Measurements from ENCODE around the gene P2RY11. TPM values are rescaled to one million over a fixed set of nuclear protein-coding genes. Genes with fewer than 3 reads are reported as not detected.

Gene P2RY11
- total and polyA plus RNA-seq, 4 donors: 0.68 to 5.3 (median 3.7) TPM

DNA sequence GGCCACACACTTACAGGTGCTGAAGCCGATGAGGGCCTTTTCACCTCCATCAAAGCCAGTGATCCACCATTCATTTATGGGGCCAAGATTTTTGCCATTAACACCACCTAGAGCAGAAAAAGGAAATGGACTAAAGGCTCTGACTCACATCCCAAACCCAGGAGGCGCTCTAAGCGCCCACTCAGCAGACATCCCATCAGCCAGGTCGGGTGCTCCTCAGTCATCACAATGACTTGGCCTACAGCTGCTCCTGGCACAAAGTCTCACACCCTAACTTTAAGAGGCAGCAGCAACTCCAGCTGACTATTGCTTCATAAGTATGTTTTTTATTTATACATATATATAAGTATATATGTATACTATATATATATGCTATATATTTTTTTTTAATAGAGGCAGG lies 44.3 kb downstream of the P2RY11 start:
- no peaks in the 10 kb centered on the region for H3K27me3 ChIP-seq (ENCODE audit: control insufficient read depth in 4 of 4, insufficient read depth in 4 of 4, low read length in 3 of 4)
- no peaks in the 10 kb centered on the region for H3K9me3 ChIP-seq (ENCODE audit: control insufficient read depth in 4 of 4, low read length in 3 of 4)
- no peaks in the 10 kb centered on the region for H3K4me1 ChIP-seq (ENCODE audit: control insufficient read depth in 4 of 4, insufficient read depth in 4 of 4, low read length in 3 of 4)
- no peak overlapping the region for H3K27ac ChIP-seq (ENCODE audit: low read depth in 1 of 2, low read length in 2 of 2)
- peaks cover 16 to 70% (median 32%) of the 10 kb centered on the region in 4 donors for H3K36me3 ChIP-seq (ENCODE audit: control insufficient read depth in 4 of 4, insufficient read depth in 3 of 4, low read depth in 1 of 4, low read length in 3 of 4)
- WGBS: 91% methylated on average over 4 of the region's 4 CpGs
- TF ChIP-seq YY1 (IDR thresholded peaks at IDR 0.05): no peak
- no peak for TF ChIP-seq FOXA2 (IDR thresholded peaks at IDR 0.05)
- TF ChIP-seq RAD21 (IDR thresholded peaks at IDR 0.05): no peak
- TF ChIP-seq REST (IDR thresholded peaks at IDR 0.05): no peak
- TF ChIP-seq RXRA (IDR thresholded peaks at IDR 0.05): no peak
- no peak for TF ChIP-seq EGR1 (IDR thresholded peaks at IDR 0.05; ENCODE audit: low read depth in 2 of 2)
- TF ChIP-seq JUND (IDR thresholded peaks at IDR 0.05): no peak
- TF ChIP-seq HNF4G (IDR thresholded peaks at IDR 0.05): no peak
- TF ChIP-seq MAX (IDR thresholded peaks at IDR 0.05): no peak
- no peak for TF ChIP-seq GABPA (IDR thresholded peaks at IDR 0.05 in 1 of 2, conservative IDR thresholded peaks at IDR 0.05 in 1 of 2)
- no peak for TF ChIP-seq NR2F2 (IDR thresholded peaks at IDR 0.05)
- TF ChIP-seq FOXA1 (IDR thresholded peaks at IDR 0.05): no peak
- no peak overlapping the region for H3K4me3 ChIP-seq (ENCODE audit: low read depth in 1 of 3, low read length in 3 of 3)
- DNase-seq (ENCODE audit: low spot score): no peak
- H3K9ac ChIP-seq (ENCODE audit: low read depth in 1 of 2, low read length in 2 of 2): no peak overlapping the region

DNA sequence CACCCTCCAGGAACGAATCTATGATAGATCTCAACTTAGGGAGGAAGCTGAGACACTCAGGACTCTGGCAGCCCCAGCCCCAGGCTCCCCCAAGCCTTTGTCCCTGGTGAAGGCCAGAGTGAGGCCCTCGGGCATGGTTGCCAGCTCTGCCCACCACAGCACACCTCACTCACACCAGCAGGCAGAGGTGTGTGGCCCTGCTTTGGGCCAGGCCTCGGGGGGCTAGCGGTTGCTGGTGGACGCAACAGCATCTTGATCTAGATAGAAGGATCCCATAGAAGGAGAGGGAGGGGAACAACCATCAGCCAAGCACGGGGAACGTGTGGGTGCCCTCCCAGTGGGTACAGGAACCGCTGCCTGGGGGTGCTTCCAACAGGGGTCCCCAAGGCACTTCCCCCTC lies 46.6 kb downstream of the P2RY11 start:
- H3K27me3 ChIP-seq (ENCODE audit: control insufficient read depth in 4 of 4, insufficient read depth in 4 of 4, low read length in 3 of 4): no peaks in the 10 kb centered on the region
- WGBS: 95% methylated on average over 8 of the region's 8 CpGs
- peaks cover 15 to 71% (median 26%) of the 10 kb centered on the region in 4 donors for H3K36me3 ChIP-seq (ENCODE audit: control insufficient read depth in 4 of 4, insufficient read depth in 3 of 4, low read depth in 1 of 4, low read length in 3 of 4)
- no peak for TF ChIP-seq GABPA (IDR thresholded peaks at IDR 0.05 in 1 of 2, conservative IDR thresholded peaks at IDR 0.05 in 1 of 2)
- TF ChIP-seq, protein P1, sequence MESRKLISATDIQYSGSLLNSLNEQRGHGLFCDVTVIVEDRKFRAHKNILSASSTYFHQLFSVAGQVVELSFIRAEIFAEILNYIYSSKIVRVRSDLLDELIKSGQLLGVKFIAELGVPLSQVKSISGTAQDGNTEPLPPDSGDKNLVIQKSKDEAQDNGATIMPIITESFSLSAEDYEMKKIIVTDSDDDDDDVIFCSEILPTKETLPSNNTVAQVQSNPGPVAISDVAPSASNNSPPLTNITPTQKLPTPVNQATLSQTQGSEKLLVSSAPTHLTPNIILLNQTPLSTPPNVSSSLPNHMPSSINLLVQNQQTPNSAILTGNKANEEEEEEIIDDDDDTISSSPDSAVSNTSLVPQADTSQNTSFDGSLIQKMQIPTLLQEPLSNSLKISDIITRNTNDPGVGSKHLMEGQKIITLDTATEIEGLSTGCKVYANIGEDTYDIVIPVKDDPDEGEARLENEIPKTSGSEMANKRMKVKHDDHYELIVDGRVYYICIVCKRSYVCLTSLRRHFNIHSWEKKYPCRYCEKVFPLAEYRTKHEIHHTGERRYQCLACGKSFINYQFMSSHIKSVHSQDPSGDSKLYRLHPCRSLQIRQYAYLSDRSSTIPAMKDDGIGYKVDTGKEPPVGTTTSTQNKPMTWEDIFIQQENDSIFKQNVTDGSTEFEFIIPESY (IDR thresholded peaks at IDR 0.05): no peak
- TF ChIP-seq NR2F2 (IDR thresholded peaks at IDR 0.05): no peak
- no peak for TF ChIP-seq YY1 (IDR thresholded peaks at IDR 0.05)
- TF ChIP-seq HNF4G (IDR thresholded peaks at IDR 0.05): no peak
- TF ChIP-seq JUND (IDR thresholded peaks at IDR 0.05): no peak
- TF ChIP-seq TAF1 (conservative IDR thresholded peaks at IDR 0.05): no peak
- TF ChIP-seq REST (IDR thresholded peaks at IDR 0.05): no peak
- TF ChIP-seq FOXA2 (IDR thresholded peaks at IDR 0.05): no peak
- no peak for TF ChIP-seq EGR1 (IDR thresholded peaks at IDR 0.05; ENCODE audit: low read depth in 2 of 2)
- TF ChIP-seq, protein P2, sequence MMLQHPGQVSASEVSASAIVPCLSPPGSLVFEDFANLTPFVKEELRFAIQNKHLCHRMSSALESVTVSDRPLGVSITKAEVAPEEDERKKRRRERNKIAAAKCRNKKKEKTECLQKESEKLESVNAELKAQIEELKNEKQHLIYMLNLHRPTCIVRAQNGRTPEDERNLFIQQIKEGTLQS (IDR thresholded peaks at IDR 0.05): no peak
- no peak overlapping the region for H3K27ac ChIP-seq (ENCODE audit: low read depth in 1 of 2, low read length in 2 of 2)
- no peak overlapping the region for H3K9ac ChIP-seq (ENCODE audit: low read depth in 1 of 2, low read length in 2 of 2)
- H3K9me3 ChIP-seq (ENCODE audit: control insufficient read depth in 4 of 4, low read length in 3 of 4): no peaks in the 10 kb centered on the region
- no peak for DNase-seq (ENCODE audit: low spot score)
- no peaks in the 10 kb centered on the region for H3K4me1 ChIP-seq (ENCODE audit: control insufficient read depth in 4 of 4, insufficient read depth in 4 of 4, low read length in 3 of 4)
- H3K4me3 ChIP-seq (ENCODE audit: low read depth in 1 of 3, low read length in 3 of 3): no peak overlapping the region

Data from liver (tissue), 9 donors.